Lower leg skin (tissue), 3 donors: ENCODE data around the gene TLE1.

Experiments used
- CTCF ChIP-seq, 3 donors: fragments of 450-650 bp; IDR thresholded peaks; one replicate each; pipeline ENCODE4 v1.5.1; 2016; ENCODE audit warnings: antibody characterized with exemption in 3 of 3, mild to moderate bottlenecking in 3 of 3, moderate library complexity in 2 of 3
- POLR2A ChIP-seq, 2 donors: fragments of 450-650 bp; IDR thresholded peaks; one replicate each; pipeline ENCODE4 v1.6.1; 2016 to 2017; ENCODE audit warnings: antibody characterized with exemption in 2 of 2, mild to moderate bottlenecking in 1 of 2, moderate library complexity in 1 of 2

GRCh38 chr9:81613002-81613812, 76.1 kb downstream of the TLE1 start:
- TF ChIP-seq CTCF (IDR thresholded peaks at IDR 0.05) (no peak), POLR2A (IDR thresholded peaks at IDR 0.05) (no peak)
